MCF 10A (cell line): ENCODE results near the gene CACNA1B. TPM values are rescaled to one million over a fixed set of nuclear protein-coding genes. Genes with fewer than 3 reads are reported as not detected.

Source experiments
- BruUV-seq: library from RNA; stranded (reverse); fragments of 400-500 nt; replicated peaks from 2 replicates; lab custom pipeline; 2021; lab: Mats Ljungman, UMichigan
- CTCF ChIA-PET: fragments of 300-600 bp; sonication (Branson Sonifier 250); formaldehyde crosslinking; extraction: SDS; loops from one replicate; lab custom pipeline; 2021; ENCODE audit warnings: antibody characterized with exemption, inconsistent platforms; lab: Yijun Ruan, JAX
- POLR2A ChIA-PET: fragments of 300-600, 350-650 bp; sonication (Branson Sonifier 250); formaldehyde crosslinking; extraction: SDS; loops from one replicate; lab custom pipeline; 2020; ENCODE audit warnings: antibody characterized with exemption, inconsistent platforms; lab: Yijun Ruan, JAX
- DNase-seq: peaks from one replicate; pipeline ENCODE4 v3.0.0-alpha.2; 2018; ENCODE audit not compliant: unreplicated experiment
- H3K27ac Mint-ChIP-seq: one replicate; pipeline ENCODE4 v1.8.0; 2022; ENCODE audit warnings: mild to moderate bottlenecking, low read depth, mixed read lengths; ENCODE audit not compliant: unreplicated experiment
- H3K27me3 Mint-ChIP-seq: one replicate; pipeline ENCODE4 v1.8.0; 2022; ENCODE audit warnings: mixed read lengths; ENCODE audit not compliant: insufficient read depth, unreplicated experiment
- H3K36me3 Mint-ChIP-seq: one replicate; pipeline ENCODE4 v1.8.0; 2022; ENCODE audit warnings: mild to moderate bottlenecking, moderate library complexity, mixed read lengths; ENCODE audit not compliant: insufficient read depth, unreplicated experiment
- H3K4me1 Mint-ChIP-seq: one replicate; pipeline ENCODE4 v1.8.0; 2022; ENCODE audit warnings: mixed read lengths; ENCODE audit not compliant: insufficient read depth, unreplicated experiment
- H3K4me3 Mint-ChIP-seq: one replicate; pipeline ENCODE4 v1.8.0; 2022; ENCODE audit warnings: mild to moderate bottlenecking, moderate library complexity, mixed read lengths; ENCODE audit not compliant: unreplicated experiment
- H3K9me3 Mint-ChIP-seq: one replicate; pipeline ENCODE4 v1.8.0; 2022; ENCODE audit warnings: mixed read lengths; ENCODE audit not compliant: unreplicated experiment
- intact Hi-C: fragments of 100-400 bp; cut with micrococcal nuclease; formaldehyde crosslinking; loops from 2 replicates; pipeline ENCODE4 v1.14.1; 2022
- total RNA-seq: library from RNA; stranded (reverse); gene quantifications from 2 replicates; pipeline ENCODE4 v1.2.3, GENCODE V29; 2022
- TF ChIP-seq, protein P1 (sequence below): fragments of 200-600 bp; IDR thresholded peaks from one replicate; pipeline ENCODE4 v1.8.0; 2022; ENCODE audit warnings: antibody characterized with exemption, mild to moderate bottlenecking; ENCODE audit not compliant: unreplicated experiment

The CACNA1B gene
- total RNA-seq, 1 experiment from 2014 or later, result not detected

DNA sequence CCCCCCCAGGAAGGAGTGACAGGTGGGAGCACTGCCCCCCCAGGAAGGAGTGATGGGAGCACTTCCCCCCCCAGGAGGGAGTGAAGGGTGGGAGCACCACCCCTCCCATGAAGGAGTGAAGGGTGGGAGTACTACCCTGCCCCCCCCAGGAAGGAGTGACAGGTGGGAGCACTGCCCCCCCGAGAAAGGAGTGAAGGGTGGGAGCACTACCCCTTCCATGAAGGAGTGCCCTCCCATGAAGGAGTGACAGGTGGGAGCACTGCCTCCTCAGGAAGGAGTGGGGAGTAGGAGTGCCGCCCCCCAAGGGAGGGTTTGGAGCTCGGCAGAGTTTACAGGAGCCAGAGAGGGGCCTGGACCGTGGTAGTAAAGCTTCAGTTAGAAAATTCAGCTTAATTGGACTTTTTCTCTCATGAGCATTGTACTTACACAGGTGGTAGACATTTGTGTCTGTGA lies 100.7 kb downstream of the CACNA1B start:
- Mint-ChIP-seq H3K27me3 (peaks cover 14% of the 10 kb centered on the region), H3K36me3 (no peaks in the 10 kb centered on the region), H3K4me1 (no peaks in the 10 kb centered on the region), H3K27ac (no peak overlapping the region), H3K9me3 (peaks cover 14% of the 10 kb centered on the region), H3K4me3 (no peak overlapping the region)
- DNase-seq, result no peak
- BruUV-seq, result no TSS peak
- intact Hi-C loops, result no loop called here
- CTCF ChIA-PET, result no interaction called here
- POLR2A ChIA-PET, result no interaction called here
- TF ChIP-seq, protein P1, sequence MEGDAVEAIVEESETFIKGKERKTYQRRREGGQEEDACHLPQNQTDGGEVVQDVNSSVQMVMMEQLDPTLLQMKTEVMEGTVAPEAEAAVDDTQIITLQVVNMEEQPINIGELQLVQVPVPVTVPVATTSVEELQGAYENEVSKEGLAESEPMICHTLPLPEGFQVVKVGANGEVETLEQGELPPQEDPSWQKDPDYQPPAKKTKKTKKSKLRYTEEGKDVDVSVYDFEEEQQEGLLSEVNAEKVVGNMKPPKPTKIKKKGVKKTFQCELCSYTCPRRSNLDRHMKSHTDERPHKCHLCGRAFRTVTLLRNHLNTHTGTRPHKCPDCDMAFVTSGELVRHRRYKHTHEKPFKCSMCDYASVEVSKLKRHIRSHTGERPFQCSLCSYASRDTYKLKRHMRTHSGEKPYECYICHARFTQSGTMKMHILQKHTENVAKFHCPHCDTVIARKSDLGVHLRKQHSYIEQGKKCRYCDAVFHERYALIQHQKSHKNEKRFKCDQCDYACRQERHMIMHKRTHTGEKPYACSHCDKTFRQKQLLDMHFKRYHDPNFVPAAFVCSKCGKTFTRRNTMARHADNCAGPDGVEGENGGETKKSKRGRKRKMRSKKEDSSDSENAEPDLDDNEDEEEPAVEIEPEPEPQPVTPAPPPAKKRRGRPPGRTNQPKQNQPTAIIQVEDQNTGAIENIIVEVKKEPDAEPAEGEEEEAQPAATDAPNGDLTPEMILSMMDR, result no peak

DNA sequence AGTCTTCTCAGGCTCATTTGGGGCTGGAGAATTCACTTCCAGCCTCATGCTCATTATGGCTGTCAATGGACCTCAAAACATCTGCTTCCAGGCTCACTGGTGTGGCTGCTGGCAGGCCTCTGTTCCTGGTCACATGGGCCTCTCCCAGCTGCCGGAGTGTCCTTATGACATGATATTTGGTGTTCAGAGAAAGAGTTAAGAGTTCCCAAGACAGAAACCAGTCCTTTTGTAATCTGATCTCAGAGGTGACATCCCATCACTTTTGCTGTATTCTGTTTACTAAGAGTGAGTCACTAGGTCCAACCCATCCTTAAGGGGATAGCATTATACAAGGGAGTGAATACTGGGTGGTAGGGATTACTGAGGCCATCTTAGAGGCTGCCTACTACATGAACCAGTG lies 104.6 kb downstream of the CACNA1B start:
- POLR2A ChIA-PET, result no interaction called here
- Mint-ChIP-seq H3K4me1 (no peaks in the 10 kb centered on the region), H3K9me3 (peaks cover 18% of the 10 kb centered on the region), H3K4me3 (no peak overlapping the region), H3K27ac (no peak overlapping the region), H3K27me3 (peaks cover 14% of the 10 kb centered on the region), H3K36me3 (no peaks in the 10 kb centered on the region)
- intact Hi-C loops, result no loop called here
- no TSS peak for BruUV-seq
- CTCF ChIA-PET, result no interaction called here
- peak; percentile 50 for DNase-seq
- TF ChIP-seq, protein P1, result no peak

DNA sequence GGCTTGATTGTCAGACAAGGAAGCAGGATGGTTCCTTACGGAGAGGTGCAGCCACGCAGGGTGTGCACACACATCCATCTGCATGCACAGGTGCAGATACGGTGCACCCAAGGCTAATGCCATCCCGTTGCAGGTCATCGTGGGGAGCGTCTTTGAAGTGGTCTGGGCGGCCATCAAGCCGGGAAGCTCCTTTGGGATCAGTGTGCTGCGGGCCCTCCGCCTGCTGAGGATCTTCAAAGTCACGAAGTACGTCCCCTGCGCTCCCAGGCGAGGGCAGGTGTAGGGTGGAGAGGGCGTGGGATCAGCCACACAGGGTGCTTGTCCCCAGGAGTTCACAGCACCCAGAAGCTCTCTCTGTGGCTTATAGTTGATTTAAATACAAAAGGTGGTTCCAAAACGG lies 106.4 kb downstream of the CACNA1B start:
- H3K9me3 Mint-ChIP-seq, result peaks cover 11% of the 10 kb centered on the region
- ChIA-PET CTCF (no interaction called here), POLR2A (no interaction called here)

DNA sequence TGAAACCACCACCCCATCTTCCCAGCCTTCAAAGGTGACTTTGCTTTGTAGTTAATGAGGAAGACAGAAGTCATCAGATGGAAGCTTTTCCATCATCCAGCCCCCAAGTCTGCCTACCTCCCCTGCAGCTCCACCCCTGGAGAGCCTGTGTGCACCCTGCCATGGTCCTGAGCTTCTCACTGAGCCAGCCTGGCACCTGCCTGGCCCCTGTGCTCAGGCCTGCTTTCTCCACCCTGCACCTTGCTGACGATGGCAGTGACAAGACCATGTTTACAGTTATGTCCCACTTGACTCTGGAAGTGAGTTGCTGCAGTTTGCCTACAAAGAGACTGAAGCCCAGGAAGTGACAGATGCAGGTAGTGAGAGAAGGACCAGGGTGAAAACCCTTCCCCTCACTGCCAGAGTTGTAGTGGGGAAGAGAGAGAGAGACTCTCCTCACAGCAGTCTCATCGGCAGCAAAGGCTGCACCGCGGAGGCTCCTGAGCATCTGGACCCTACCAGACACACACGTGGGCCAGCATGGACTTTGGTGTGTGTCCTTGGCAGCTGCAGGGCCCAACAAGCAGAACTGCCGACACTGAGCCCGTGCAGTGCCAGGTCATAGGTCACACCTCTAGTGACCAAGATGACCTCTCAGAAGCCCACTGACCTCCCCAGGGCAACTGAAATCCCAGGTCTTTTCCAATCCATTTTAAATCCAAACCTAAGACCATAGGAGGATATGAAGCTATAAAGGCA lies 107.1 kb downstream of the CACNA1B start:
- Mint-ChIP-seq H3K4me1 (no peaks in the 10 kb centered on the region), H3K9me3 (peaks cover 11% of the 10 kb centered on the region), H3K4me3 (no peak overlapping the region), H3K27ac (no peak overlapping the region), H3K36me3 (no peaks in the 10 kb centered on the region), H3K27me3 (peaks cover 14% of the 10 kb centered on the region)
- intact Hi-C loops, result no loop called here
- POLR2A ChIA-PET, result no interaction called here
- TF ChIP-seq, protein P1, result no peak
- BruUV-seq, result no TSS peak
- DNase-seq, result no peak
- CTCF ChIA-PET, result no interaction called here

More for the DNA sequence above, 106.4 kb downstream of the CACNA1B start:
- Mint-ChIP-seq H3K27me3 (peaks cover 14% of the 10 kb centered on the region), H3K27ac (no peak overlapping the region), H3K4me1 (no peaks in the 10 kb centered on the region), H3K4me3 (no peak overlapping the region), H3K36me3 (no peaks in the 10 kb centered on the region)
- intact Hi-C loops, result no loop called here
- no peak for DNase-seq
- no TSS peak for BruUV-seq
- TF ChIP-seq, protein P1, result no peak
